ENCODE results near the gene MICAL3.

MICAL3 gene

GRCh38 chr22:17903564-17904295 is 120.6 kb downstream of the MICAL3 start:
- no peak for DNase-seq

DNA sequence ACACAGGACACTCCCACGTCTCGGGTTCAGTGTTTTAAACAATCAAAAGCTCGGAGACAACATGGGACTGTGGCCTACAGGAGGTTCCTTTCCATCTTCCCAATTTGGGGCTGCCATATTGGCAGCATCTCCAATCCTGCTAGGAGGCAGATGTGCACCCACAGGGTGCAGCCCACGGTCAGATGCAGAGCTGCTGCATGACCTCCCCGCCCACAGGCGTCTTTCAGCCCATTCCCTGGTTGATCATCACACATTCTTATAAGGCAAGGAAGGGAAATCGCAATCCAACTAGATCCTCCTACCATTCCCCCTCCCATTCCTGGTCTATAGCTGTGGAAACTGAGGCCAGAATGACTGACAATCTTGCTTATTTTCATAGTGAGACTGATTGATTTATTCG is 121.4 kb downstream of the MICAL3 start:
- no peak for DNase-seq

- no peak for DNase-seq
Measured at GRCh38 chr22:17898375-17898774, 126.0 kb downstream of the MICAL3 start.

GRCh38 chr22:17897858-17898257 is 126.5 kb downstream of the MICAL3 start:
- DNase-seq = peak; percentile 67

GRCh38 chr22:17897426-17897825 is 126.9 kb downstream of the MICAL3 start:
- DNase-seq = peak; percentile 67

GRCh38 chr22:17896586-17896985 is 127.8 kb downstream of the MICAL3 start:
- DNase-seq = no peak

DNA sequence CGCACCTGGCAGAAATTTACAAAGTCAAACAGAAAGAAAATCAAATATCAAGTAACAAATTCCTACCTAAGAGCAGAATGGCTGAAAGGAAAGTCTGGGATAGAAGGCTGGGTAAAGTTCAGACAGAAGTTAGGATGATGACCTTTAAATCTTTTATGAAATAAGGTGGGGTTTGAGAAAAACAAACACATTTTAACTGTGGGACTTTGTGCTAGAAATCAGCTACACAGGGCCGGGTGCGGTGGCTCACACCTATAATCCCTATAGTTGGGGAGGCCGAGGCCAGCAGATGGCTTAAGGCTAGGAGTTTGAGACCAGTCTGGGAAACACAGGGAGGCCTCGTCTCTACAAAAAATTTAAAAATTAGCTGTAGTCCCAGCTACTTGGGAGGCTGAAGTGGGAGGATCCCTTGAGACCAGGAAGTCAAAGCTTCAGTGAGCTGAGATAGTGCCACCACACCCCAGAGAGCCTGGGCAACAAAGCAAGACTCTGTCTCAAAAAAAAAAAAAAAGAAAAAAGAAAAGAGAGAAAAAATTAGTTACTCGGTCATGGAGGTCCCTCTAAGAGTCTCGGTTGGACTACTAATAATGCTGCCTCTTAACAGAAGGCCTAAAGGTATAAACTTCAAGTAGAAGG is 130.3 kb downstream of the MICAL3 start:
- DNase-seq = no peak

- no peak for DNase-seq
Measured at GRCh38 chr22:17892376-17892775, 132.0 kb downstream of the MICAL3 start.

GRCh38 chr22:17891481-17892167 is 132.7 kb downstream of the MICAL3 start:
- peak; percentile 6 for DNase-seq

GRCh38 chr22:17890892-17891291 is 133.5 kb downstream of the MICAL3 start:
- DNase-seq = no peak

- no peak for DNase-seq
Measured at GRCh38 chr22:17890245-17890671, 134.1 kb downstream of the MICAL3 start.

GRCh38 chr22:17888855-17889254 is 135.5 kb downstream of the MICAL3 start:
- no peak for DNase-seq

GRCh38 chr22:17888439-17888838 is 135.9 kb downstream of the MICAL3 start:
- no peak for DNase-seq

- DNase-seq = no peak
Measured at GRCh38 chr22:17884893-17885292, 139.5 kb downstream of the MICAL3 start.

DNA sequence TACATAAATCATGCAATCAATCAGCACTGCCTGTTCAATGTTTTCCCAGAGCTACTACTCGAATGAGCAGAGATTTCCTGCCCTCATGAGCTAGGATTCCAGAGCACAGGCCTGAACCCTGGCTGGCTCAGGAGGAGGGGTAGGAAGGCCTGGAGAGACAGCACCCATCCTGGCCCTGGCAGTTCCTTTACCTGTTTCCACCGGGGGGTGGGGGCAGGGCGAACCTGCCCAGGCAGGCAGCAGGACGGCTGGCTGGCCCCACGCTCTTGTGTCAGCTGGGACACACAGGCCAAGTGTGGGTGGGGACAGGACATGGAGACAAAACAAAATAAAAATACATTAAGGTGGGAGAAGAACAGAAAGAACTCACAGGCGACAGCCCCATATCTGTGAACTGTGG is 140.3 kb downstream of the MICAL3 start:
- no peak for DNase-seq

- no peak for DNase-seq
Measured at GRCh38 chr22:17883356-17883755, 141.0 kb downstream of the MICAL3 start.

DNA sequence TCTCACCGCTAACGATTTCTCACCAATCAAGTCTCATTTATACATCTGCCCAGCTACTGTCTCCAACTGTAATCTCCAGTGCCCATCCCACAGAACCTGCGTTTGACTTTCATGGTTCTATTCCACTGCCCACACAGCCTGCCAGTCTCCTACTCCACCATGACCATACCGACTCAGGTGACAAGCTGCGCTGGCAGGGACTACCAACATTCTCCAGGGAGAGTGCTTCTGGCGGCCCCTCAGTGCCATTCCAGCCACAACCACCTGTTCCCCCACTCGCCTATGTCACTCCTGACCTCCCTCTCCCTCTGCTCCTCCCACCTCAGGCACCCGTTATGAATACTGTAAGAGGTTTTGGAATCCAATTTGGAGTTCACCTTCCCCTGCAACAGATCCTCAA is 141.6 kb downstream of the MICAL3 start:
- DNase-seq = no peak

- no peak for DNase-seq
Measured at GRCh38 chr22:17882162-17882561, 142.2 kb downstream of the MICAL3 start.

- DNase-seq = no peak
Measured at GRCh38 chr22:17881366-17881765, 143.0 kb downstream of the MICAL3 start.

GRCh38 chr22:17880468-17880867 is 143.9 kb downstream of the MICAL3 start:
- no peak for DNase-seq

DNA sequence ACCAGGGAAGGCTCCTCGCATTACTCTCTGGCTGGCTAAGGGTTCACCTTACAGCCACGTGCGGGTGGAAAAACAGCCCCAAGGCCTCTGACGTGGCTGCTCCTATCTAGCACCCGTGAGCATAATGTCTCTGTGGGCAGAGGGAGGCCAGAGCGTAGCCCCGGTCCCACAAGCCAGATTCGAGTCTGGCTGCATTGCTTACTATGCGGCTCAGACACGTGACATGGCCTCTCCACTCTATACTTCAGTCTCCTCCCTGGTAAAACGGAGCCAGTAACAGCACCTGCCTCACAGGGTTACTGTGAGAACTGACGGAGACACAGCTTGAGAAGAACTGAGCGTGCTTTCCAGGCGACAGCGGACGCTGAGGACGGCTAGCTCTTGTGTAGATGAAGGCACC is 144.3 kb downstream of the MICAL3 start:
- DNase-seq = no peak

DNA sequence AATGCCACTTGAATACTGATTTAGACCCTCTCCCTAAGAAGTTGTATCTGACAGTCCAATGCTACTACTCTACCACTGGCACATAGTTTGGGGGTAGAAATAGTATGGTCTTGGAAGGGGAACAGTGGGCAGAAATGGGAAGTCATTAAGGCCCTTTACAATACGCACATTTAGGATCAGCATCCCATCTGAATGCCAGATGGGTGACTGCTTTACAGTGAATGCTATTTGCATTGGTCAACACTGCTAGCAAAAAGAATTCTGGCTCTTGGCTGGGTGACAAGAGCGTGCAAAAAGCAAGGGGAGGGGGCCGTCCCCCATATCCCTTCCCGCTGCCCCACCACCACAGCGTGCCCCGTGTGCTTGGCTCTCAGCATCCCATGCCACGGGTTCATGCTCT is 145.4 kb downstream of the MICAL3 start:
- DNase-seq = no peak

DNA sequence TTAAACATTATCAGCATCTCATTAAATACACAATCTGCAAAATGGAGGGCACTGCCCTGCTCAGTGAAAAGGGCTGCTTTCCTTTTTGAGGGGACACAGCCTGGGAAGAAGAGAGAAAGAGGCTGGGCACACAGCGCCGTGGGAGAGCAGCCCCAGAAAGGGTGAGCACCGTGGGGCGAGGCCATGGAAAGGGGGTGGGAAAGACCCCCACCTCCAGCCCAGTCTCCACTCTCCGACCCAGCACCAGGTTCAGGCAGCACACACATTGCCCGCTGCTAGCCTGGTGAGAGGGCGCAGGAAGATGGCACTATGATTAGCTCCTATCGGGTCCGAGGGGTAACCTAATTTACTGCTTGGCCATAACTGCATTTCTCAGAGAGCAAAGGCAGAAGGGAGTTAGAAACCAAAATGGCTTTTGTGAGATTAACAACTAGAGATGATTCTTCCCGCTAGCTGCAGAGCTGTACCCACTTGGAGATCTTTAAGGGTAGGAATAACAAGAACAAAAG is 146.1 kb downstream of the MICAL3 start:
- DNase-seq = no peak
